Choroid plexus epithelial cell (primary cell): ENCODE measurements around the gene MAP4.

Experiments used
- DNase-seq: peaks from one replicate; pipeline ENCODE4 v3.0.0-alpha.2; 2010; ENCODE audit warnings: low read depth
- H3K4me3 ChIP-seq: 2 replicates; pipeline ENCODE4 v1.5.1; 2011; ENCODE audit warnings: low read depth, mild to moderate bottlenecking, control low read depth, low read length, moderate library complexity
- TF ChIP-seq, protein P1 (sequence below): conservative IDR thresholded peaks from 2 replicates; pipeline ENCODE4 v1.5.1; 2011; ENCODE audit warnings: low read depth, mild to moderate bottlenecking, control low read depth, inconsistent platforms, low read length, moderate library complexity

The MAP4 gene

DNA sequence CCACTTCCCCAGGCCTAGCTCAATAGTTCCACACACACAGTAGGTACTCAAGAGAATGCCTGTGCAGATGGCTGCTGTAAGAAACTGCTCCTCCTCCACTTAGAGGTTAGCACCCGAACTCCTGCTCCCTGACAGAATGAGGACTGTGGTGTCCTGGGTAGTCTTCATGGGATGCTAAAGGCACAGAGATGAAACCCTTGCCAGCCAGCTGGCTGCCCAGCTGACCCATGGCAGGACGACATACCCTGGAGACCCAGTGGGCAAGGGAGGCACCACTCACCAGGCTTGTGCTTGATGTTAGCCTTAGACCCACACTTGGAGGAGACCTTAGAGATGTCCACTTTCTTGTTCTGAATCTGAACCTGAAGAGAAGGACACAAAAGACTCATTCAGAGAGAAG is 159.1 kb downstream of the MAP4 start:
- H3K4me3 ChIP-seq = no peak overlapping the region
- TF ChIP-seq, protein P1, sequence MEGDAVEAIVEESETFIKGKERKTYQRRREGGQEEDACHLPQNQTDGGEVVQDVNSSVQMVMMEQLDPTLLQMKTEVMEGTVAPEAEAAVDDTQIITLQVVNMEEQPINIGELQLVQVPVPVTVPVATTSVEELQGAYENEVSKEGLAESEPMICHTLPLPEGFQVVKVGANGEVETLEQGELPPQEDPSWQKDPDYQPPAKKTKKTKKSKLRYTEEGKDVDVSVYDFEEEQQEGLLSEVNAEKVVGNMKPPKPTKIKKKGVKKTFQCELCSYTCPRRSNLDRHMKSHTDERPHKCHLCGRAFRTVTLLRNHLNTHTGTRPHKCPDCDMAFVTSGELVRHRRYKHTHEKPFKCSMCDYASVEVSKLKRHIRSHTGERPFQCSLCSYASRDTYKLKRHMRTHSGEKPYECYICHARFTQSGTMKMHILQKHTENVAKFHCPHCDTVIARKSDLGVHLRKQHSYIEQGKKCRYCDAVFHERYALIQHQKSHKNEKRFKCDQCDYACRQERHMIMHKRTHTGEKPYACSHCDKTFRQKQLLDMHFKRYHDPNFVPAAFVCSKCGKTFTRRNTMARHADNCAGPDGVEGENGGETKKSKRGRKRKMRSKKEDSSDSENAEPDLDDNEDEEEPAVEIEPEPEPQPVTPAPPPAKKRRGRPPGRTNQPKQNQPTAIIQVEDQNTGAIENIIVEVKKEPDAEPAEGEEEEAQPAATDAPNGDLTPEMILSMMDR = no peak
- no peak for DNase-seq

DNA sequence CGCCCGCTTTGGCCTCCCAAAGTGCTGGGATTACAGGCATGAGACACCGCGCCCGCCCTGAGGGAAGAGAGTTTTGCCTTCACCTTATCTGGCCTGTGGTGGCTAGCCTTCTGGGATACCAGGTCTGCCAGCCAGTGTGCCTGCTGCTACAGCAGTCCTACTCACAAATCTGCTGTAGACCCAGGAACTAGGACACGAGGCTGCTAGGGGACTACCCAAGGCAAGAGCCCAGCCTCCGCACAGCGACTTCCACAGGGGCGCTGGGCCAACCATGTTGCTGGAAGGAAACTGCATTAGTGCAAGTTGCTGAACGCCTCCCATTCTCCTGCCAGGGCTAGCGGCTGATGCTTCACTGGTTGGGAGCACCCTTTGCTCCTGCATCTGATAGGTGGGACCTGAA is 159.5 kb downstream of the MAP4 start:
- no peak for DNase-seq
- no peak overlapping the region for H3K4me3 ChIP-seq
- TF ChIP-seq, protein P1 = no peak

DNA sequence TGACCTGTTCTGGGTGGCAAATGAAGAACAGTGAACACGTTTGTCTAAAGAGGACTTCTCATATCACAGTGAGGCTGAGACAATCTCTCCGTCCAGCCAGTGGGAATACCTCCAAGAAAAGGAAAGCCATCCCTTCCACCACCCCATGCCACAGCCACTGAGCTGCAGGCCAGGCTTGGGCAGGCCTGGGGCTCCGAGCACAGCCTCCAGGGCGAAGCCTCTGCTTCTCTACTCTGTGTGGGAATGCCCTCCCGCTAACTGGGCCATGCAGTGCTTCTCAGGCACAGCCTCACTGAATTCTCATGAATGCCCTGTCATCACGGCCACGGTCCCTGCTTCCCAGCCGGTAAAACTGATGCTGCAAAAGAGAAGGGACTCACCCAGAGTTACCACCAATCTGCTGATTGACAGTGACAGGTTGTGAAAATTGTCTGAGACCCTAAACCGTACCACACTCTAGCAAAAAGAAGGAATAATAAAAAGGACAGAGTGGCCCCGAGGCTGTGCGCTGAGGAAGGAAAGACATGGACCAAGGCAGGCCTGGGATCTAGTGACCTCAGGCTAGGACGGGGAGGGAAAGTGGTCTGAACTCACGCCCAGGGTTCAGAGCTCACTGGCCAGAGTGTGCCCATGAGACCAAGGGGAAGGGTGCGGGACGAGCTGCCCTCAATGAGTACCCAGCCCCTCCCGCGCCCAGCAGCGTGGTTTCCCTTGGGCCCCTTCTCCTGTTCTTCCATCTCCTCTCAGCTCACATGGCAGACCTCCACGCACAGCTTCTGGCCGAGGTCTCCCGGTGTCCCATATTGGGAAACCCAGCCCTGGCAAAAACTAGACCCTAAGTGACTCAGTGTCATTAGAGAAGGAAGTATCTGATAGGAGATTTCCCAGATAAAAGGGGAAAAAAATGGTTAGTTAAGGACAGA is 160.5 kb downstream of the MAP4 start:
- no peak overlapping the region for H3K4me3 ChIP-seq
- no peak for DNase-seq
- TF ChIP-seq, protein P1 = no peak

DNA sequence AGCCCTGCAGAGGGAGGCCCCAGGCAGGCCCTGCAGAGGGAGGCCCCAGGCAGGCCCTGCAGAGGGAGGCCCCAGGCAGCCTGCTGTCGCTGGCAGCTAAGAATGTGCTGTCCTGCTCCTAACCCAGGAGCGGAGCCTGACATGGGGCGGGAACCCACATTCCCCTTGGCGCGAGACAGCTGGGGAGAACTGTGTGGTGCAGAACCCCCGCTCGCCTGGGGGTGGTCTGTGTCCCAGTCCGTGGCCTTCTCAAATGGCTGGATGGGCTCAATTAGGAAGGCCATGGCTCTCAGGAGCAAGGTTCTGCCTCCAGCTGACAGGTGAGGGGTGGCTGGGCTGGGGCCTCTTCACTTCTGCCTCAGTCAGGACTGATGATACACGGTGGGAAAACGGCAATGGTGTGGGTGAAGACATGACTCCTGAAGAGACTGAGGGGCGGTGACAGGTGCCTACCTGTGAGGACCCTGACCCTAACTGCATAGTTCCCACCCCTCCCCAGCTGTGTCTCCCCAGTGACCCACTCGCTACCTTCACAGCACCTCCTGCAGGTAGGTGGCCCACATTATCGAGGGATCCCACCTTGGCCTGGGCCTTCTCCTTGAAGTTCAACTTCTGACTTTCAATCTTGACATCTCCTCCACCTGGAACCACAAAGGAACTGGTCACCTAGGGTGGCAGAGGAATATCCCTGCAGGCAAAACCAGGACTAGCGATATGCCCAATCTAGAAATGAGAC is 161.3 kb downstream of the MAP4 start:
- TF ChIP-seq, protein P1 = no peak
- DNase-seq = no peak
- H3K4me3 ChIP-seq = no peak overlapping the region

DNA sequence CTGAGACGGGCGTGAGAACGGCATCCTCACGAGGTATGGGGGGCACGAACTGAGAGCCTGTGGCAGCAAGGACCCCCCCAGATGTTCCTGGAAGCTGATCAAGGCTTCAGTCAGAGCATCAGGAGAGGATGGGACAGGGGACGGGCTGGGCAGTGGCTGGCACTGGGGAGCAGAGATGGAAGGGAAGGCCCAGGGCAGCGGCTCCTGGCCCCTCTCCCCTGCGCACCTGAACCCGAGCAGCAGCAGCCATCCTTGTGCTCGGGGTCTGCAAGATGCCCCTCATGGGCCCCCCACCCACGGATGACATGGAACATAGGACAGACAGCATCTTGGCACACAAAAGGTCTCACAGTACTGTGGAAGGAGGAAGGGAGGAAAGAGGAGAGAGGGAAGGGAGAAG is 161.9 kb downstream of the MAP4 start:
- no peak for DNase-seq
- no peak overlapping the region for H3K4me3 ChIP-seq
- TF ChIP-seq, protein P1 = no peak

DNA sequence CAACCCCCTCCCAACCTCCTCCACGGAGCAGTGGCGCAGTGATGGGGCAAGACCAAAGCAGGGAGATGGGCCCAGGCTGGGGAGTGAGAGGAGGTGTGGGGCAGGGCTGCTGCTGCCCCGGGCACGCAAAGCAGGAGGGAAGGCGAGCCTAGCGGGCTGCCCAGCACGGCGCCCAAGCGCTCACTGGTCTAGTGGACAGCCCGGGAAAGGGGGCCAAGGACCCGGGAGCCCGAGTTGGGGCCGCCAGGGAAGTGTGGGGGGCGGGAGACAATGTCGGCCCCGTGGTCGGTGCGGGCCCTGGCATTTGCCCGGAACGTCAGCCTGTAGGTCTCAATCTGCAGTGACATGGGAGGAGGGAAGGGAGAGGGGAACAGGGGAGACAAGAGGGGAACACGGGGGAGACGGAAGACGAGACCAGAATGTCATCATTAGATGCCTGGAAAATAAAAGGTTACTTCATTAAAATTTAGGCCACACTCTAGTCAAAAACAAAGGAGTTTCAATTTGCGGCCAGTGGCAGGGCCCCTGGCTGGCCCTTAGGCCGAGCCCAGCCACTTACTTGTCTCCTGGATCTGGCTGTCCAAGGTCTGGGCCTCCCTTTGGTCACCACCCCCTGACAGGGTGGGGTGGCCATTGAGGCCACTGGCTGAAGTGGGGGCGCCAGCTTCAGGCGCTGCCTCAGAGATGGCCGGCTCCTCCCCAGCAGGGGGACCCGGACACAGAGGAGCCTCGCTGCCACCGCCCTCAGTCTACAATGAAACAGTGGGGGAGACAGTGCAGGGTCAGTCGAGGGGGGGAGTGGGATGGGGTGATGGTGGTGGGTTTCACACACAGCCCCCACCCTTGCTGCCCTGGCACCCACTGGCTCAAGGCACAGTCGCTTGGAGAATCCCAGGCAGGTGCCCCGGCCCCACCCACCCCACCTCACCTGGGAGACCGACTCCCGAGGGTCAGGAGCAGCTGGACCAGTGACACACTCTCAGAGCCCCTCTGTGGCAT is 163.3 kb downstream of the MAP4 start:
- no peak for DNase-seq
- TF ChIP-seq, protein P1 = no peak
- no peak overlapping the region for H3K4me3 ChIP-seq
